Hepatocyte (in vitro differentiated cells): Measurements from ENCODE around the gene ALK.

ENCODE experiments used
- CTCF ChIP-seq: fragments of 200-600 bp; sonication (generic); IDR thresholded peaks from 2 replicates; pipeline ENCODE4 v1.5.1; 2016; ENCODE audit warnings: antibody characterized with exemption, mild to moderate bottlenecking; ENCODE audit not compliant: poor library complexity
- EZH2 ChIP-seq: fragments of 200-600 bp; sonication (generic); IDR thresholded peaks from 2 replicates; pipeline ENCODE4 v1.6.1; 2016; ENCODE audit warnings: antibody characterized with exemption, mild to moderate bottlenecking, borderline replicate concordance
- EZH2phosphoT487 ChIP-seq: fragments of 200-600 bp; sonication (generic); IDR thresholded peaks from one replicate; pipeline ENCODE4 v1.6.1; 2018; ENCODE audit warnings: antibody characterized with exemption, mild to moderate bottlenecking, low read depth, moderate library complexity; ENCODE audit not compliant: unreplicated experiment, severe bottlenecking

- TF ChIP-seq CTCF = no peak
- no peak for TF ChIP-seq EZH2phosphoT487
- TF ChIP-seq EZH2 = no peak
Observed at GRCh38 chr2:29463181-29463900, 458.0 kb downstream of the ALK start.
